SK-N-SH (cell line): ENCODE measurements around the gene CCL26. TPM values are rescaled to one million over a fixed set of nuclear protein-coding genes. Genes with fewer than 3 reads are reported as not detected.

Experiments used
- CTCF ChIA-PET: fragments of 300-600, 350-600 bp; formaldehyde crosslinking; extraction: SDS; loops from one replicate; lab custom pipeline; 2021; lab: Yijun Ruan, JAX
- POLR2A ChIA-PET: fragments of 350-600 bp; sonication (Branson Sonifier 250); formaldehyde crosslinking; extraction: SDS; loops from one replicate; lab custom pipeline; 2020; ENCODE audit warnings: antibody characterized with exemption, inconsistent platforms; lab: Yijun Ruan, JAX
- DNase-seq: peaks from one replicate; pipeline ENCODE4 v3.0.0; 2012
- H2AFZ ChIP-seq: fragments of 200-600 bp; sonication (generic); 2 replicates; pipeline ENCODE4 v1.8.1; 2016; ENCODE audit warnings: antibody characterized with exemption, mild to moderate bottlenecking, low read depth
- H3F3A ChIP-seq: fragments of 200-600 bp; sonication (generic); replicated peaks from 2 replicates; pipeline ENCODE3; 2016; ENCODE audit warnings: antibody characterized with exemption, mild to moderate bottlenecking; ENCODE audit not compliant: insufficient read depth
- H3K27ac ChIP-seq, 2 experiments: fragments of 200-500 bp in 1 of 2; fragments of 200-600 bp in 1 of 2; sonication (Bioruptor generic) in 1 of 2; sonication (generic), shearing (Covaris generic) in 1 of 2; 2 replicates each; pipeline versions ENCODE4 v1.5.1 to v1.6.1; 2014 to 2016; ENCODE audit warnings: low read depth in 2 of 2, inconsistent platforms in 1 of 2, low read length in 1 of 2, mild to moderate bottlenecking in 1 of 2, mixed read lengths in 1 of 2
- H3K27me3 ChIP-seq: fragments of 200-600 bp; sonication (generic), shearing (Covaris generic); 2 replicates; pipeline ENCODE4 v1.6.1; 2016; ENCODE audit warnings: mixed run types; ENCODE audit not compliant: insufficient read depth
- H3K36me3 ChIP-seq, 2 experiments: fragments of 200-500 bp in 1 of 2; fragments of 200-600 bp in 1 of 2; sonication (Bioruptor generic) in 1 of 2; sonication (generic) in 1 of 2; replicated peaks in 1 of 2; 2 replicates each; pipeline versions ENCODE3 to v1.5.1; 2014 to 2016; ENCODE audit warnings: low read length in 1 of 2, mild to moderate bottlenecking in 1 of 2; ENCODE audit not compliant: insufficient read depth in 2 of 2, control insufficient read depth in 1 of 2
- H3K4me1 ChIP-seq, 2 experiments: fragments of 200-500 bp in 1 of 2; fragments of 200-600 bp in 1 of 2; sonication (Bioruptor generic) in 1 of 2; sonication (generic), shearing (Covaris generic) in 1 of 2; 2 replicates each; pipeline versions ENCODE4 v1.5.1 to v1.6.1; 2014 to 2016; ENCODE audit warnings: low read depth in 1 of 2, low read length in 1 of 2, mixed run types in 1 of 2; ENCODE audit not compliant: insufficient read depth in 2 of 2, control insufficient read depth in 1 of 2
- H3K4me2 ChIP-seq: fragments of 200-600 bp; sonication (generic), shearing (Covaris generic); 2 replicates; pipeline ENCODE4 v1.6.1; 2017; ENCODE audit warnings: mixed run types
- H3K4me3 ChIP-seq, 2 experiments: fragments of 200-500 bp in 1 of 2; fragments of 200-600 bp in 1 of 2; sonication (Bioruptor generic) in 1 of 2; sonication (generic), shearing (Covaris generic) in 1 of 2; 2 replicates each; pipeline versions ENCODE4 v1.5.1 to v1.8.1; 2014 to 2016; ENCODE audit warnings: low read depth in 2 of 2, inconsistent platforms in 1 of 2, low read length in 1 of 2, mild to moderate bottlenecking in 1 of 2, mixed read lengths in 1 of 2, moderate library complexity in 1 of 2
- H3K79me2 ChIP-seq: fragments of 200-600 bp; sonication (generic); 2 replicates; pipeline ENCODE4 v1.8.1; 2017; ENCODE audit warnings: mild to moderate bottlenecking; ENCODE audit not compliant: insufficient read depth
- H3K9ac ChIP-seq: fragments of 200-600 bp; sonication (generic); 2 replicates; pipeline ENCODE4 v1.6.1; 2017; ENCODE audit warnings: mixed run types
- H3K9me2 ChIP-seq: fragments of 200-600 bp; sonication (generic); 2 replicates; pipeline ENCODE4 v1.6.1; 2017; ENCODE audit warnings: mixed run types
- H3K9me3 ChIP-seq: fragments of 200-600 bp; sonication (generic); 2 replicates; pipeline ENCODE4 v1.6.1; 2017; ENCODE audit warnings: mixed run types, mild to moderate bottlenecking, moderate library complexity
- H4K20me1 ChIP-seq: fragments of 200-600 bp; sonication (generic); 2 replicates; pipeline ENCODE4 v1.6.1; 2017; ENCODE audit warnings: mild to moderate bottlenecking, mixed run types; ENCODE audit not compliant: insufficient read depth
- ELF1 ChIP-seq: IDR thresholded peaks from 2 replicates; pipeline ENCODE4 v1.4.0; 2012
- EP300 ChIP-seq, 2 experiments: IDR thresholded peaks; 2 replicates each; pipeline versions ENCODE4 v1.4.0 to v1.6.1; 2012; ENCODE audit warnings: borderline replicate concordance in 1 of 2, low read depth in 1 of 2, low read length in 1 of 2
- EZH2phosphoT487 ChIP-seq: fragments of 200-600 bp; sonication (generic); IDR thresholded peaks from 2 replicates; pipeline ENCODE4 v1.6.1; 2017; ENCODE audit warnings: low read depth, mixed run types, mild to moderate bottlenecking, antibody characterized with exemption, moderate library complexity, borderline replicate concordance
- GATA2 ChIP-seq: sonication (generic); formaldehyde crosslinking; IDR thresholded peaks from 2 replicates; pipeline ENCODE4 v1.5.0; 2020; ENCODE audit warnings: mild to moderate bottlenecking, missing genetic modification reagents
- NFIC ChIP-seq: IDR thresholded peaks from 2 replicates; pipeline ENCODE4 v1.4.0; 2012; ENCODE audit warnings: borderline replicate concordance
- POLR2AphosphoS5 ChIP-seq: IDR thresholded peaks from 2 replicates; pipeline ENCODE4 v1.6.1; 2012; ENCODE audit warnings: low read depth, low read length
- TEAD4 ChIP-seq: IDR thresholded peaks from 2 replicates; pipeline ENCODE4 v1.4.0; 2012; ENCODE audit warnings: mild to moderate bottlenecking, borderline replicate concordance; ENCODE audit not compliant: insufficient read depth
- USF2 ChIP-seq: fragments of 150-350 bp; IDR thresholded peaks from 2 replicates; pipeline ENCODE4 v1.6.1; 2017; ENCODE audit warnings: antibody characterized with exemption, low read length, low read depth, borderline replicate concordance
- WGBS: methylation state at CpG from one replicate; pipeline ENCODE4 v1.1.6; 2017; ENCODE audit warnings: low lambda C conversion rate; 5-methylcytosine and 5-hydroxymethylcytosine counted together
- polyA plus RNA-seq, 3 experiments: library from polyadenylated mRNA; depleted of rRNA; stranded (reverse); fragments of >200 nt; gene quantifications; 2 replicates each; pipeline ENCODE4 v1.2.3, GENCODE V29; 2012
- TF ChIP-seq, protein P1 (sequence below): IDR thresholded peaks from 2 replicates; pipeline ENCODE4 v1.4.0; 2012; ENCODE audit warnings: low read depth, borderline replicate concordance
- TF ChIP-seq, protein P2 (sequence below): IDR thresholded peaks from 2 replicates; pipeline ENCODE4 v1.6.1; 2012; ENCODE audit warnings: mild to moderate bottlenecking, low read depth, low read length, moderate library complexity
- TF ChIP-seq, protein P3 (sequence below): fragments of 150-350 bp; IDR thresholded peaks from 2 replicates; pipeline ENCODE4 v1.6.1; 2016; ENCODE audit warnings: mild to moderate bottlenecking, low read depth, low read length

The CCL26 gene
- polyA plus RNA-seq, 1 of the 3 experiments (the other 2 are of a cell fraction): not detected

DNA sequence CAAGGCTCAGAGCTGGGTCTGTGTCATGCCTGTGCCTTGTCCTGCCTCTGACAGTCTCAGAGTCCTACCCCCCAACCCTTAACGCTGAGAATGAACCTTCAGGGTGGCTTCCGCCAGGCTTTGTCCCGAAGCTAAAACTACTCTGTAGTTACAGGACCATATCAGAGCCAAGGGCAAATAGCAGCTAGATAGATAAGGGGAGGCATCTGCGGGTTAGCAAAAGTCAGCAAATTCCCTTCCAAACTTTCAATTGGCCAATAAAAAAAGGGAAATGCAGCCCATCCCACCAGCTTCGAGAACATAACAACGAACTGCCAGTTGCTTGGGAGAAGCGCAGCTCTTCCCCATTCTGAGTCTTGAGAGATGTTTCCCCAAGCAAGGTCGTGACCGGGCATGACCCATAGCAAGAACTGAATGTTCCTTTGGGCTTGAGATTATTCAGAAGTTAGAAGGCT, 23.8 kb upstream of the CCL26 start:
- H3K9me3 ChIP-seq: no peaks in the 10 kb centered on the region
- no peaks in the 10 kb centered on the region for H4K20me1 ChIP-seq
- H3K27me3 ChIP-seq: peaks cover 43% of the 10 kb centered on the region
- ChIA-PET POLR2A (no interaction called here), CTCF (interaction anchor here (0.6 to 1.3 kb wide), 2 partner anchors 33 to 124 kb away, joined by 3 to 6 read pairs; no protein-coding TSS in a partner anchor)
- H3K4me2 ChIP-seq: no peak overlapping the region
- no peaks in the 10 kb centered on the region for H3K79me2 ChIP-seq
- TF ChIP-seq, protein P1, sequence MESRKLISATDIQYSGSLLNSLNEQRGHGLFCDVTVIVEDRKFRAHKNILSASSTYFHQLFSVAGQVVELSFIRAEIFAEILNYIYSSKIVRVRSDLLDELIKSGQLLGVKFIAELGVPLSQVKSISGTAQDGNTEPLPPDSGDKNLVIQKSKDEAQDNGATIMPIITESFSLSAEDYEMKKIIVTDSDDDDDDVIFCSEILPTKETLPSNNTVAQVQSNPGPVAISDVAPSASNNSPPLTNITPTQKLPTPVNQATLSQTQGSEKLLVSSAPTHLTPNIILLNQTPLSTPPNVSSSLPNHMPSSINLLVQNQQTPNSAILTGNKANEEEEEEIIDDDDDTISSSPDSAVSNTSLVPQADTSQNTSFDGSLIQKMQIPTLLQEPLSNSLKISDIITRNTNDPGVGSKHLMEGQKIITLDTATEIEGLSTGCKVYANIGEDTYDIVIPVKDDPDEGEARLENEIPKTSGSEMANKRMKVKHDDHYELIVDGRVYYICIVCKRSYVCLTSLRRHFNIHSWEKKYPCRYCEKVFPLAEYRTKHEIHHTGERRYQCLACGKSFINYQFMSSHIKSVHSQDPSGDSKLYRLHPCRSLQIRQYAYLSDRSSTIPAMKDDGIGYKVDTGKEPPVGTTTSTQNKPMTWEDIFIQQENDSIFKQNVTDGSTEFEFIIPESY: no peak
- TF ChIP-seq, protein P2, sequence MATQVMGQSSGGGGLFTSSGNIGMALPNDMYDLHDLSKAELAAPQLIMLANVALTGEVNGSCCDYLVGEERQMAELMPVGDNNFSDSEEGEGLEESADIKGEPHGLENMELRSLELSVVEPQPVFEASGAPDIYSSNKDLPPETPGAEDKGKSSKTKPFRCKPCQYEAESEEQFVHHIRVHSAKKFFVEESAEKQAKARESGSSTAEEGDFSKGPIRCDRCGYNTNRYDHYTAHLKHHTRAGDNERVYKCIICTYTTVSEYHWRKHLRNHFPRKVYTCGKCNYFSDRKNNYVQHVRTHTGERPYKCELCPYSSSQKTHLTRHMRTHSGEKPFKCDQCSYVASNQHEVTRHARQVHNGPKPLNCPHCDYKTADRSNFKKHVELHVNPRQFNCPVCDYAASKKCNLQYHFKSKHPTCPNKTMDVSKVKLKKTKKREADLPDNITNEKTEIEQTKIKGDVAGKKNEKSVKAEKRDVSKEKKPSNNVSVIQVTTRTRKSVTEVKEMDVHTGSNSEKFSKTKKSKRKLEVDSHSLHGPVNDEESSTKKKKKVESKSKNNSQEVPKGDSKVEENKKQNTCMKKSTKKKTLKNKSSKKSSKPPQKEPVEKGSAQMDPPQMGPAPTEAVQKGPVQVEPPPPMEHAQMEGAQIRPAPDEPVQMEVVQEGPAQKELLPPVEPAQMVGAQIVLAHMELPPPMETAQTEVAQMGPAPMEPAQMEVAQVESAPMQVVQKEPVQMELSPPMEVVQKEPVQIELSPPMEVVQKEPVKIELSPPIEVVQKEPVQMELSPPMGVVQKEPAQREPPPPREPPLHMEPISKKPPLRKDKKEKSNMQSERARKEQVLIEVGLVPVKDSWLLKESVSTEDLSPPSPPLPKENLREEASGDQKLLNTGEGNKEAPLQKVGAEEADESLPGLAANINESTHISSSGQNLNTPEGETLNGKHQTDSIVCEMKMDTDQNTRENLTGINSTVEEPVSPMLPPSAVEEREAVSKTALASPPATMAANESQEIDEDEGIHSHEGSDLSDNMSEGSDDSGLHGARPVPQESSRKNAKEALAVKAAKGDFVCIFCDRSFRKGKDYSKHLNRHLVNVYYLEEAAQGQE: no peak
- no peak for TF ChIP-seq NFIC
- TF ChIP-seq EP300 (IDR thresholded peaks at IDR 0.05; ENCODE audit: borderline replicate concordance in 1 of 2, low read depth in 1 of 2, low read length in 1 of 2): no peak
- TF ChIP-seq USF2: no peak
- TF ChIP-seq GATA2 (CRISPR knock-in tag): no peak
- TF ChIP-seq POLR2AphosphoS5: no peak
- TF ChIP-seq TEAD4: no peak
- TF ChIP-seq, protein P3, sequence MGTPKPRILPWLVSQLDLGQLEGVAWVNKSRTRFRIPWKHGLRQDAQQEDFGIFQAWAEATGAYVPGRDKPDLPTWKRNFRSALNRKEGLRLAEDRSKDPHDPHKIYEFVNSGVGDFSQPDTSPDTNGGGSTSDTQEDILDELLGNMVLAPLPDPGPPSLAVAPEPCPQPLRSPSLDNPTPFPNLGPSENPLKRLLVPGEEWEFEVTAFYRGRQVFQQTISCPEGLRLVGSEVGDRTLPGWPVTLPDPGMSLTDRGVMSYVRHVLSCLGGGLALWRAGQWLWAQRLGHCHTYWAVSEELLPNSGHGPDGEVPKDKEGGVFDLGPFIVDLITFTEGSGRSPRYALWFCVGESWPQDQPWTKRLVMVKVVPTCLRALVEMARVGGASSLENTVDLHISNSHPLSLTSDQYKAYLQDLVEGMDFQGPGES: no peak
- TF ChIP-seq ELF1: no peak
- TF ChIP-seq EZH2phosphoT487: no peak
- no peak for DNase-seq
- H3K4me3 ChIP-seq: no peak overlapping the region
- no peak overlapping the region for H2AFZ ChIP-seq
- no peaks in the 10 kb centered on the region for H3K9me2 ChIP-seq
- no peak overlapping the region for H3K27ac ChIP-seq
- no peaks in the 10 kb centered on the region for H3F3A ChIP-seq
- H3K36me3 ChIP-seq: no peaks in the 10 kb centered on the region
- 53% methylated on average over 9 of the region's 9 CpGs for WGBS
- H3K9ac ChIP-seq: no peak overlapping the region
- no peaks in the 10 kb centered on the region for H3K4me1 ChIP-seq
